ENCODE data around the gene CDKAL1.

CDKAL1 gene

DNA sequence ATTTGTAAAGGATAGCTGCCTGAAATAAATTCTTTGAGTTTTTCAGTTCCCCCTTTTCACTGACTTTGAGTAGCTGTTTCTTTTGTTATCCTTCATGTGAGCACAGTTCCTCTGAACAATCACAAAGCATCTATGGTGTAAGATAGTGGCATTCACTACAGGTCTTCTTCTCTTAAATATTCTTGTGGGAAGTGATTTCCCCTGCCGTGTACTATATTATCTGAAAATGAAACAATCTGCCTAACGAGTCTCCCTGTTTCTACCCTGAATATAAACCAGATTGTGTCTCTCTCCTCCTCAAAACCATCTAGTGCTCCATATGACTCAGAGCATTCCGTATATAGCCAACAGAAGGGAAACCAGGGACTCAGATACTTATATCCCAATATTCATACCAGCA is 679.2 kb downstream of the CDKAL1 start:
- H3K4me3 ChIP-seq (ENCODE audit: low read depth in 1 of 2, low read length in 2 of 2): no peak overlapping the region
- no peaks in the 10 kb centered on the region for H3K27me3 ChIP-seq (ENCODE audit: control insufficient read depth in 1 of 2, insufficient read depth in 2 of 2, low read length in 2 of 2)
- no peaks in the 10 kb centered on the region for H3K9me3 ChIP-seq (ENCODE audit: control insufficient read depth in 1 of 2, low read length in 2 of 2)
- no peak overlapping the region for H3K9ac ChIP-seq (ENCODE audit: low read depth in 1 of 2, low read length in 2 of 2)
- H3K36me3 ChIP-seq (ENCODE audit: control insufficient read depth in 1 of 2, insufficient read depth in 2 of 2, low read length in 2 of 2): peaks cover 4 to 9% of the 10 kb centered on the region in 2 donors
- no peaks in the 10 kb centered on the region for H3K4me1 ChIP-seq (ENCODE audit: control insufficient read depth in 1 of 2, insufficient read depth in 2 of 2, low read length in 2 of 2)
- H3K27ac ChIP-seq (ENCODE audit: low read depth, low read length): no peak overlapping the region

DNA sequence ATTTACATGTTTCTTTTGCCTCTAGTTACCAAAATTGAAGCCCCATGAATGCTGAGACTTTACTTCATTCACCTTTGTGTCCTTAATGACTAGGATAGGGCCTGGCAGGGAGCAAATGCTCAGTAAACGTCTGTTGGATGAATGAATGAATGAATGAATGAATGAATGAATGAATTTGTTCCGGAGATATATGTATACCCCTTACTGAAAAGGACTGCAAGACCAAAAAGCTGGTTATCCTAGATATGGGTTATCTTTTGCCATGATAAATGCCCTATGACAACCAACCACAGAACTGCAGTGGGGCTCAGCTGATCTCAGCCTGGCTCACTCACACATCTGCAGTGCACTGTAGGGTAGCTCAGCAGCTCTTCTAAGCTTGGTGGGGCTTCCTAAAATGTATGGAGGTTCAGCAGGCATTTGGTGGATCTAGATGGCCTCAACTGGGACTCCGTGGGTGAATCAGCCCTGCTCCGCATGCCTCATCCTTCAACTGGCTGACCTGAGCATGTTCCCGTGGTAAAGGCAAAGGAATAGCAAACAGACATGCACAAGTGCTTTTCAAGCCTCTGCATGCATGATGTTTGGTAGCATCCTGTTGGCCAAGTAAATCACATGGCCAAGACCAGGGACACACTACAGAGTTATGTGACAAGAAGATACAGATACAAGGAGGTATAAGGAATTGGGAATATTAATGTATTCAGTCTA is 680.6 kb downstream of the CDKAL1 start:
- Histone ChIP-seq H3K4me1 (ENCODE audit: control insufficient read depth in 1 of 2, insufficient read depth in 2 of 2, low read length in 2 of 2) (no peaks in the 10 kb centered on the region), H3K9ac (ENCODE audit: low read depth in 1 of 2, low read length in 2 of 2) (no peak overlapping the region), H3K27me3 (ENCODE audit: control insufficient read depth in 1 of 2, insufficient read depth in 2 of 2, low read length in 2 of 2) (no peaks in the 10 kb centered on the region), H3K9me3 (ENCODE audit: control insufficient read depth in 1 of 2, low read length in 2 of 2) (no peaks in the 10 kb centered on the region), H3K36me3 (ENCODE audit: control insufficient read depth in 1 of 2, insufficient read depth in 2 of 2, low read length in 2 of 2) (peaks cover 0 to 4% of the 10 kb centered on the region in 2 donors), H3K4me3 (ENCODE audit: low read depth in 1 of 2, low read length in 2 of 2) (no peak overlapping the region), H3K27ac (ENCODE audit: low read depth, low read length) (no peak overlapping the region)

DNA sequence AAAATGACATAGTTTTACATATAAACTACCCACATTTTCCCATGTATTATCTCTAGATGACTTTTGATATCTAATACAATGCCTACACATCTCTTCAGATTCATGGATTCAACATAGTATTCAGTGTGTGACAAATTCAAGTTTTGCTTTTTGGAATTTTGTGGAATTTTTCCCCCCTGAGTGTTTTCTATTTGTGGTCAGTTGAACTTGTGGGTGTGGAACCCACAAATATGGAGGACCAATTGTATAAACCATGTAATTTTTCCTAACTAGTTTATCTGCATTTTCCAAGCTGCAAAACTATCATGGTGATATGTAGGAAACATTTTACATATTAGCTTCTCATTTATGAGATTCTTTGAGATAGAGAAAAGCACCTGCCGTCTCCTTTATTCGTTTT is 685.0 kb downstream of the CDKAL1 start:
- H3K27ac ChIP-seq (ENCODE audit: low read depth, low read length): no peak overlapping the region
- no peaks in the 10 kb centered on the region for H3K9me3 ChIP-seq (ENCODE audit: control insufficient read depth in 1 of 2, low read length in 2 of 2)
- H3K36me3 ChIP-seq (ENCODE audit: control insufficient read depth in 1 of 2, insufficient read depth in 2 of 2, low read length in 2 of 2): no peaks in the 10 kb centered on the region

DNA sequence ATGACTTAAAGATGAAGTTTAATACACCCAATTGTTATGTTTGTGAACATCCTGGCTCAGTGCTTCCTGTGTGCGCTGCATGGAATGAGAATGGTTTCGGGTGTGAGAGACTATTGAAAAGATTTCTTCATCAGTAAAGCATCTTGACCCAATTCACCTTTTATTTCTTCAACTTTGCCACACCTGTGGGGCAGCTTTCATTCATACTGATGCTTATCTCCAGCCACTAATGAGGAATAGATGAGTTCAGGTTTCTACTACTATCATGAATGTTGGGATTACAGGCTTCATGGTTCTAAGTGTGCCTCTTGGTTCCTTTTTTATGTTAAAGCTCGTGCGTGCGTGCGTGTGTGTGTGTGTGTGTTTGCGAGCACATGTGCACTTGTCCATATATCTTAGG is 685.6 kb downstream of the CDKAL1 start:
- Histone ChIP-seq H3K9me3 (ENCODE audit: control insufficient read depth in 1 of 2, low read length in 2 of 2) (no peaks in the 10 kb centered on the region), H3K27ac (ENCODE audit: low read depth, low read length) (no peak overlapping the region), H3K36me3 (ENCODE audit: control insufficient read depth in 1 of 2, insufficient read depth in 2 of 2, low read length in 2 of 2) (no peaks in the 10 kb centered on the region), H3K4me3 (ENCODE audit: low read depth in 1 of 2, low read length in 2 of 2) (no peak overlapping the region), H3K27me3 (ENCODE audit: control insufficient read depth in 1 of 2, insufficient read depth in 2 of 2, low read length in 2 of 2) (no peaks in the 10 kb centered on the region), H3K4me1 (ENCODE audit: control insufficient read depth in 1 of 2, insufficient read depth in 2 of 2, low read length in 2 of 2) (no peaks in the 10 kb centered on the region), H3K9ac (ENCODE audit: low read depth in 1 of 2, low read length in 2 of 2) (no peak overlapping the region)

More for the DNA sequence above, 685.0 kb downstream of the CDKAL1 start:
- H3K27me3 ChIP-seq (ENCODE audit: control insufficient read depth in 1 of 2, insufficient read depth in 2 of 2, low read length in 2 of 2): no peaks in the 10 kb centered on the region
- no peak overlapping the region for H3K9ac ChIP-seq (ENCODE audit: low read depth in 1 of 2, low read length in 2 of 2)
- H3K4me1 ChIP-seq (ENCODE audit: control insufficient read depth in 1 of 2, insufficient read depth in 2 of 2, low read length in 2 of 2): no peaks in the 10 kb centered on the region
- H3K4me3 ChIP-seq (ENCODE audit: low read depth in 1 of 2, low read length in 2 of 2): no peak overlapping the region

DNA sequence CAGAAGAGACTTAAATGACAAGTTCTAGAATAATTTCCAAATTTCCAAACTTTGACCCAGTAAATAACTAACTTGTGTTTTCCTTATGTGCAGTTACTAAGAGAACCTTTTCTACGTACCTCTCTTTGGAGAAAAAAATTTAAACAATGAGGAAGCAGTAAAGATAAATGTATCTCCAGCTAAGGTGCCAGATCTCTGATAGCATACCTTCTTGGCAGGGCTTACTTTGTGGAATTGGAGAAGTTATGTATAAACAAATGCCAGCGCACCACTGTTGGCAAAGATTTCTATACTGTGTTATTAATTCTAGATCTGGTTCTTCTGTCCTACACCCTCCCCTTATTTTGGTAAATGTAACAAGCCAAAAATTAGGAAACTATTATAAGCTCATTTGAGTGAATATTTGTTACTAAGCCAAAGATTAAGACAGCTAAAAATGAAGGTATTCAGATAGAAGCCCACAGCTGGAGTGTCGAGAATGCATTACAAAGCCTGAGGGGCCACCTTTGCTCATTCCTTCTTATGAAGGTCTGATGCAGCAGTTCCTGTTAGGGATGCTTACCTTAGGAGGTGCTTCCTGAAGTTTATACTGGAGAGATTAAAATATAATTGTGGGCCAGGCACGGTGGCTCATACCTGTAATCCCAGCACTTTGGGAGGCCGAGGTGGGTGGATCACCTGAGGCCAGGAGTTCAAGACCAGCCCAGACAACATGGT is 686.2 kb downstream of the CDKAL1 start:
- H3K36me3 ChIP-seq (ENCODE audit: control insufficient read depth in 1 of 2, insufficient read depth in 2 of 2, low read length in 2 of 2): no peaks in the 10 kb centered on the region
- no peak overlapping the region for H3K9ac ChIP-seq (ENCODE audit: low read depth in 1 of 2, low read length in 2 of 2)
- H3K4me1 ChIP-seq (ENCODE audit: control insufficient read depth in 1 of 2, insufficient read depth in 2 of 2, low read length in 2 of 2): no peaks in the 10 kb centered on the region
- no peaks in the 10 kb centered on the region for H3K9me3 ChIP-seq (ENCODE audit: control insufficient read depth in 1 of 2, low read length in 2 of 2)
- H3K4me3 ChIP-seq (ENCODE audit: low read depth in 1 of 2, low read length in 2 of 2): no peak overlapping the region
- H3K27me3 ChIP-seq (ENCODE audit: control insufficient read depth in 1 of 2, insufficient read depth in 2 of 2, low read length in 2 of 2): no peaks in the 10 kb centered on the region
- H3K27ac ChIP-seq (ENCODE audit: low read depth, low read length): no peak overlapping the region

DNA sequence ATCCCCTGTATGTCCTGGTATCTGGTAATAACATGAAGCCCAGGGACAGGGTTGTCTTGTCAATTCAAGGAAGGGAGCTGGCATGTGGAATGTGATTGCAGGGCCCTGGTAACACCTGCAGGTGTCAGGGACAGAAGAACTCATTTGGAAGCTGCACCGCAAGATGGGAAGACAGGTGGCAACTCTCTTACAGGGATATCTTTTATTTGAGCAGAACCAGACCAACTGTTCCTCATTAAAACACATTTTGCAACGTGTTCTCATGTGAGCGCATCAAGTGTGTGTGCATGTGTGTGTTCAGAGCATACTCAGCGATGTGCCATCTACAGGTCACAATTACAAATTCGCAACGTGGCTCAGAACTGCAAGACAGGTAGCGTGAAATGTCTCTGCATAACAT is 688.4 kb downstream of the CDKAL1 start:
- Histone ChIP-seq H3K4me3 (ENCODE audit: low read depth in 1 of 2, low read length in 2 of 2) (no peak overlapping the region), H3K9me3 (ENCODE audit: control insufficient read depth in 1 of 2, low read length in 2 of 2) (no peaks in the 10 kb centered on the region), H3K27ac (ENCODE audit: low read depth, low read length) (no peak overlapping the region), H3K27me3 (ENCODE audit: control insufficient read depth in 1 of 2, insufficient read depth in 2 of 2, low read length in 2 of 2) (no peaks in the 10 kb centered on the region), H3K9ac (ENCODE audit: low read depth in 1 of 2, low read length in 2 of 2) (no peak overlapping the region), H3K4me1 (ENCODE audit: control insufficient read depth in 1 of 2, insufficient read depth in 2 of 2, low read length in 2 of 2) (no peaks in the 10 kb centered on the region), H3K36me3 (ENCODE audit: control insufficient read depth in 1 of 2, insufficient read depth in 2 of 2, low read length in 2 of 2) (no peaks in the 10 kb centered on the region)

DNA sequence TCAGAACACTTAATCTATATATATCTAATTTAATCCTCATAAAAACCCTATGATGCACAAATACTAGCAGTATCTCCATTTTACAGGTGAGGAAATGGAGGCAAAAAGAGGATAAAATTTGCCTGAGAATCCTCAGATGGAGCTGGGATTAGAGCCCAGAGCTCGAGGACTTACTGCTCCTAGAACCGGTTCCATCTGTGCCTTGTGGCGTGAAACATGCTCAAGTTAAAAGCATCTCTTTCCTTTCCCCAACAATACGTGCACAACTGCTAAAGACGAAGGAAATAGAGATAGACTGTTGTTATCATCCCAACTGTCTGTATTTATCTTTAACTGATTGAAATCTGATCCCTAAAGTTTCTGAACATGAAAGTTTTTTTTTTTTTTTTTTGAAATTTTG is 691.7 kb downstream of the CDKAL1 start:
- no peaks in the 10 kb centered on the region for H3K27me3 ChIP-seq (ENCODE audit: control insufficient read depth in 1 of 2, insufficient read depth in 2 of 2, low read length in 2 of 2)
- no peak overlapping the region for H3K27ac ChIP-seq (ENCODE audit: low read depth, low read length)
- peaks cover under 1 to 4% of the 10 kb centered on the region in 2 donors for H3K36me3 ChIP-seq (ENCODE audit: control insufficient read depth in 1 of 2, insufficient read depth in 2 of 2, low read length in 2 of 2)
- no peak overlapping the region for H3K9ac ChIP-seq (ENCODE audit: low read depth in 1 of 2, low read length in 2 of 2)
- no peaks in the 10 kb centered on the region for H3K4me1 ChIP-seq (ENCODE audit: control insufficient read depth in 1 of 2, insufficient read depth in 2 of 2, low read length in 2 of 2)
- H3K4me3 ChIP-seq (ENCODE audit: low read depth in 1 of 2, low read length in 2 of 2): no peak overlapping the region
- no peaks in the 10 kb centered on the region for H3K9me3 ChIP-seq (ENCODE audit: control insufficient read depth in 1 of 2, low read length in 2 of 2)

DNA sequence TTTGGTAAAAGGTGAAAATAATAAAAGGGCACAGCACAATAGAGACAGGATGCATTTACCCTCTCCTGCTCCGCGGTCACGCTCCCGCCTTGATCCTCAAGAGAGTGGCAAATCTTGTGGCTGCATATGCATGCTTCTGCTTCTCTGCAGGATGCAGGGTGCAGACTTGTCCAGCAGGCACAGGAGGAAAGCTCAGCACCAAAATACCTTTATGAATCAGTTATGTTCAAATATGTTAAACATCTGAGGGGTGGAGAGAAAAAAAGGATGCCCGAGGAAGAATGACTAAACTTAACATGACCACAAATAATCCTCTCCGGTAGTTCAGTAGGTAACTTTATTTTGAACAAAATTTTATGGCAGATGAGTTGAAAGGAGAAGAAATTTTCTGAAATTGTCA is 693.2 kb downstream of the CDKAL1 start:
- H3K36me3 ChIP-seq (ENCODE audit: control insufficient read depth in 1 of 2, insufficient read depth in 2 of 2, low read length in 2 of 2): peaks cover 3 to 8% of the 10 kb centered on the region in 2 donors
- no peaks in the 10 kb centered on the region for H3K9me3 ChIP-seq (ENCODE audit: control insufficient read depth in 1 of 2, low read length in 2 of 2)

DNA sequence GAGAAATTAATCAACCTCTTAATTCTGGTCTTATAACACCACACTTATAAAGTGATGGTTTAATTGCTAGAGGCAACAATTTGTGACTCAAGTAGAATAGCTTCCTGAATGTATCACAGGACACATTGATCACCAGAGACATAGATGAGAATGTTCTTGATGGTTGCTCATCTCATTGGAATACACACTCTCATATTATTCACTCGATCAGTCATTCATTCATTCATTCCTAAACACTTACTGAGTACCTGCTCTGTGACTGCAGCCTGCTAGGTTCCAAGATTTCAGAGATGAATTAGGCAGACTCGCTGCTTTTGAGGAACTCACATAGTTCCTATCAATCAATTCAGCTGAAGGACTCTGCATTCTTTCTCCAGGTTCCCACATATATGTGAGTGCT is 694.2 kb downstream of the CDKAL1 start:
- Histone ChIP-seq H3K4me1 (ENCODE audit: control insufficient read depth in 1 of 2, insufficient read depth in 2 of 2, low read length in 2 of 2) (no peaks in the 10 kb centered on the region), H3K27ac (ENCODE audit: low read depth, low read length) (no peak overlapping the region), H3K9me3 (ENCODE audit: control insufficient read depth in 1 of 2, low read length in 2 of 2) (no peaks in the 10 kb centered on the region), H3K27me3 (ENCODE audit: control insufficient read depth in 1 of 2, insufficient read depth in 2 of 2, low read length in 2 of 2) (no peaks in the 10 kb centered on the region), H3K4me3 (ENCODE audit: low read depth in 1 of 2, low read length in 2 of 2) (no peak overlapping the region), H3K9ac (ENCODE audit: low read depth in 1 of 2, low read length in 2 of 2) (no peak overlapping the region), H3K36me3 (ENCODE audit: control insufficient read depth in 1 of 2, insufficient read depth in 2 of 2, low read length in 2 of 2) (peaks cover 3 to 17% of the 10 kb centered on the region in 2 donors)

More for the DNA sequence above, 693.2 kb downstream of the CDKAL1 start:
- no peak overlapping the region for H3K9ac ChIP-seq (ENCODE audit: low read depth in 1 of 2, low read length in 2 of 2)
- no peaks in the 10 kb centered on the region for H3K4me1 ChIP-seq (ENCODE audit: control insufficient read depth in 1 of 2, insufficient read depth in 2 of 2, low read length in 2 of 2)
- H3K27ac ChIP-seq (ENCODE audit: low read depth, low read length): no peak overlapping the region
- H3K27me3 ChIP-seq (ENCODE audit: control insufficient read depth in 1 of 2, insufficient read depth in 2 of 2, low read length in 2 of 2): no peaks in the 10 kb centered on the region
- no peak overlapping the region for H3K4me3 ChIP-seq (ENCODE audit: low read depth in 1 of 2, low read length in 2 of 2)

DNA sequence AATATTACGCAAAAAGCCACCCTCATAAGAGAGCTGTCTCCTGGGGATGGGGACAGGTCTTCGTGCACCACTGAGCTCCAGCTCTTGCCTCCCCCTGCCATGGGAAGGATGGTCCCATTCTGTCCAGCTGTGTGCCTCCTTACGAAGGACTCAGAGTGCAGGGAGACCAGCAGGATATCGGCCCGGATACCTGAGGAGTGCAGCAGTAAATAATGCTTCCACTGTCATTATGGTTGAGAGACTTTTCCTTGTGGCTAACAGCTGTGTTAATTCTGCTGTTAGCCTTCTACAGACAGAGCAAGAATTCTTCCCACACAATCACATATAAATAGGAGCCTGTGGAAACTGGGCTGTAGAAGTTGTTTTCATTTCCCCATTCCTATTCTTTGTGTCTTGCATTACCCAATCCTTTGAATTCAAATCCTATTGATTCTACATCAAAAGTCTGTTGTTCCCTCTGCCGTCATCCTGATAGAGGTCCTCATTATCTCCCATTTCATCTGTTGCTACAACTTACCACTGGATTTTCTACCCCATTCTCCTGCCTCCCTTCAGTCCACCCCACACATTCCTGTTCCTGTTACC is 694.7 kb downstream of the CDKAL1 start:
- Histone ChIP-seq H3K4me1 (ENCODE audit: control insufficient read depth in 1 of 2, insufficient read depth in 2 of 2, low read length in 2 of 2) (no peaks in the 10 kb centered on the region), H3K4me3 (ENCODE audit: low read depth in 1 of 2, low read length in 2 of 2) (no peak overlapping the region), H3K27me3 (ENCODE audit: control insufficient read depth in 1 of 2, insufficient read depth in 2 of 2, low read length in 2 of 2) (no peaks in the 10 kb centered on the region), H3K36me3 (ENCODE audit: control insufficient read depth in 1 of 2, insufficient read depth in 2 of 2, low read length in 2 of 2) (peaks cover 3 to 18% of the 10 kb centered on the region in 2 donors), H3K9me3 (ENCODE audit: control insufficient read depth in 1 of 2, low read length in 2 of 2) (peaks cover 0 to under 1% of the 10 kb centered on the region in 2 donors), H3K9ac (ENCODE audit: low read depth in 1 of 2, low read length in 2 of 2) (no peak overlapping the region), H3K27ac (ENCODE audit: low read depth, low read length) (no peak overlapping the region)
